Prostate gland (tissue), 2 donors: ENCODE results near the gene TSACC. TPM values are rescaled to one million over a fixed set of nuclear protein-coding genes. Genes with fewer than 3 reads are reported as not detected.

Experiments
- DNase-seq: peaks from one replicate; pipeline ENCODE4 v3.0.0-alpha.2; 2019; ENCODE audit warnings: low spot score
- H3K27ac ChIP-seq, 2 donors: fragments of 200-600 bp; sonication (generic); 2 replicates each; pipeline ENCODE4 v1.5.1; 2017 to 2019
- H3K27me3 ChIP-seq: fragments of 200-600 bp; sonication (generic); replicated peaks from 2 replicates; pipeline ENCODE4 v1.5.1; 2019; ENCODE audit not compliant: insufficient read depth
- H3K36me3 ChIP-seq, 2 donors: fragments of 200-600 bp; sonication (generic); 1 replicate in 1 of 2; 2 replicates in 1 of 2; pipeline versions ENCODE4 v1.5.1 to v1.8.1; 2017 to 2019
- H3K4me1 ChIP-seq: fragments of 200-600 bp; sonication (generic); replicated peaks from 2 replicates; pipeline ENCODE4 v1.5.1; 2019
- H3K4me3 ChIP-seq, 2 donors: fragments of 200-600 bp; sonication (generic); 2 replicates each; pipeline ENCODE4 v1.5.1; 2017 to 2019
- H3K9me3 ChIP-seq: fragments of 200-600 bp; sonication (generic); 2 replicates; pipeline ENCODE4 v1.5.1; 2017
- CTCF ChIP-seq, 4 experiments: fragments of 200-600 bp in 2 of 4; fragments of 450-650 bp in 2 of 4; sonication (generic) in 2 of 4; IDR thresholded peaks; 1 replicate in 3 of 4; 2 replicates in 1 of 4; pipeline ENCODE4 v1.5.1; 2016 to 2019; ENCODE audit warnings: antibody characterized with exemption in 4 of 4, mild to moderate bottlenecking in 2 of 4, moderate library complexity in 2 of 4
- POLR2A ChIP-seq: fragments of 450-650 bp; IDR thresholded peaks from one replicate; pipeline ENCODE4 v1.6.1; 2016; ENCODE audit warnings: antibody characterized with exemption, mild to moderate bottlenecking
- POLR2AphosphoS5 ChIP-seq: sonication (generic); formaldehyde crosslinking; IDR thresholded peaks from one replicate; pipeline ENCODE4 v1.6.1; 2017; ENCODE audit warnings: antibody characterized with exemption
- WGBS: methylation state at CpG from one replicate; pipeline ENCODE4 v1.1.5; 2018; 5-methylcytosine and 5-hydroxymethylcytosine counted together
- intact Hi-C: fragments of 100-400 bp; cut with DNase I; formaldehyde crosslinking; loops from one replicate; pipeline ENCODE4 v1.14.2; 2022
- total RNA-seq, 2 donors: library from RNA; depleted of rRNA; stranded (reverse); fragments of >200 nt; gene quantifications; one replicate each; pipeline ENCODE4 v1.1.0, GENCODE V29; 2016

The TSACC gene
- total RNA-seq, 2 donors from 2014 or later = 58.7 TPM; not detected in 1

- no peaks in the 10 kb centered on the region for H3K9me3 ChIP-seq
- no peak overlapping the region for H3K27ac ChIP-seq
- WGBS = 87% methylated on average over 6 of the region's 6 CpGs
- H3K36me3 ChIP-seq = no peaks in the 10 kb centered on the region
- TF ChIP-seq POLR2A (no peak), CTCF (IDR thresholded peaks at IDR 0.05) (no peak), POLR2AphosphoS5 (no peak)
- H3K27me3 ChIP-seq = peaks cover 17% of the 10 kb centered on the region
- no peaks in the 10 kb centered on the region for H3K4me1 ChIP-seq
- no peak for DNase-seq
- intact Hi-C loops = loop anchor here (5.0 to 10.0 kb wide), 2 partner anchors 228 to 271 kb away; partner anchors contain the start of gene HAPLN2
- H3K4me3 ChIP-seq = no peak overlapping the region
Measured at GRCh38 chr1:156386134-156386901, 48.0 kb downstream of the TSACC start.

- no peak for DNase-seq
- TF ChIP-seq CTCF (IDR thresholded peaks at IDR 0.05) (no peak), POLR2AphosphoS5 (no peak), POLR2A (no peak)
- no peak overlapping the region for H3K27ac ChIP-seq
- H3K4me3 ChIP-seq = no peak overlapping the region
- H3K9me3 ChIP-seq = no peaks in the 10 kb centered on the region
- whole genome bisulfite sequencing = 96% methylated on average over 8 of the region's 8 CpGs
- no peaks in the 10 kb centered on the region for H3K4me1 ChIP-seq
- intact Hi-C loops = loop anchor here (5.0 to 10.0 kb wide), 2 partner anchors 228 to 270 kb away; partner anchors contain the start of gene HAPLN2
- peaks cover 17% of the 10 kb centered on the region for H3K27me3 ChIP-seq
- H3K36me3 ChIP-seq = no peaks in the 10 kb centered on the region
Measured at GRCh38 chr1:156386949-156387869, 48.9 kb downstream of the TSACC start.

GRCh38 chr1:156387870-156388173 is 49.5 kb downstream of the TSACC start:
- WGBS = 39% methylated on average over 13 of the region's 15 CpGs
- no peak for DNase-seq
- no peaks in the 10 kb centered on the region for H3K36me3 ChIP-seq
- H3K4me1 ChIP-seq = no peaks in the 10 kb centered on the region
- no peak overlapping the region for H3K4me3 ChIP-seq
- no peak overlapping the region for H3K27ac ChIP-seq
- no peaks in the 10 kb centered on the region for H3K9me3 ChIP-seq
- peaks cover 17% of the 10 kb centered on the region for H3K27me3 ChIP-seq
- TF ChIP-seq POLR2AphosphoS5 (no peak), POLR2A (no peak), CTCF (IDR thresholded peaks at IDR 0.05) (no peak)
- intact Hi-C loops = loop anchor here (5.0 to 10.0 kb wide), 2 partner anchors 227 to 269 kb away; partner anchors contain the start of gene HAPLN2

- H3K27ac ChIP-seq = no peak overlapping the region
- no peak for DNase-seq
- TF ChIP-seq CTCF (IDR thresholded peaks at IDR 0.05) = no peak
- peaks cover 17% of the 10 kb centered on the region for H3K27me3 ChIP-seq
- H3K36me3 ChIP-seq = no peaks in the 10 kb centered on the region
- H3K9me3 ChIP-seq = no peaks in the 10 kb centered on the region
- H3K4me1 ChIP-seq = no peaks in the 10 kb centered on the region
- WGBS = 8% methylated on average over 72 of the region's 73 CpGs
- intact Hi-C loops = loop anchor here (5.0 to 10.0 kb wide), 2 partner anchors 226 to 269 kb away; partner anchors contain the start of gene HAPLN2
- peak overlapping the region in 1 of 2 donors; percentile 4 for H3K4me3 ChIP-seq
Measured at GRCh38 chr1:156388174-156389137, 50.1 kb downstream of the TSACC start.
